ENCODE results near the gene ARSI.

The ARSI gene

DNA sequence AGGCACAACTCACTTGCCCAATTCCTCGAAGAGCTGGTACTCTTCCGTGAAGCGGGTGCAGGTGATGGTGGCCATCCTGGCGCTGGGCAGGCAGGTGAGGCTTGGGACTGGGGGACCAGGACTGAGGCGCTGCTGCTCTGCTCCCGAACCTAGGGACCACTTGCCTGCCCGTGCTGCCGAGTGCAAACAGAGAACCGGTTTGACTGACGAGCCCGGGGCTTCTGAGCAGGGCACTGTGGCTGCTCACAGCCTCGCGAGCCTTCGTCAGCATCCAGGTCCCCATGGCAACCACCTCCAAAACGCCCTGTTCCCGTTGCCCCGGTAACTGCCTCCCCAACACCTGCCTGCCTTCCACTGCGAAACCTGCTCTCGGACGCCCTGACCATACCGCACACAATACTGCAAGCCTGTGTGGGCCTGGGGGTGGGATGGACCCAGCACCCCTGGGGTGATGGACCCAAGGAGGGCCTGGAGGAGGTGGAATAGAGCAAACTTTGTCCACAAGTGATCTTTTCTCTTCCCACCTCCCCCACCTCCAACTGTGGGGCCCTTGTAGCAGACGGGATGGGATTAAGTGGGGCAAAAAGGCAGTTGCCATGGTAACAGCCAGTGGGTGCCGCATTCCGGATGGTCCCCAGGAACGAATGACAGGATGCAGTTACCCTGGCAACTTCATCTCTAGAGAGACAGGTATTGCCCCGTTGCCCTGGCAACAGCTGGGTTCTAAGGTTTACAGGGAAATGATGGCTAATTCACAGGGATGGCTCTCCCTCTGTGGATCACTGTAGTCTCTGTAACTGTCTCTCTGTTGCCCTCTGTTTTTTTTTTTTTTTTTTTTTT is 12.9 kb downstream of the ARSI start, which contains the start of gene CAMK2A:
Gene CAMK2A, minus strand, starts transcription at position 223 of the 840 bp plus-strand sequence. Its CDS starts 148 bp downstream, at position 75.
- no peak for DNase-seq

DNA sequence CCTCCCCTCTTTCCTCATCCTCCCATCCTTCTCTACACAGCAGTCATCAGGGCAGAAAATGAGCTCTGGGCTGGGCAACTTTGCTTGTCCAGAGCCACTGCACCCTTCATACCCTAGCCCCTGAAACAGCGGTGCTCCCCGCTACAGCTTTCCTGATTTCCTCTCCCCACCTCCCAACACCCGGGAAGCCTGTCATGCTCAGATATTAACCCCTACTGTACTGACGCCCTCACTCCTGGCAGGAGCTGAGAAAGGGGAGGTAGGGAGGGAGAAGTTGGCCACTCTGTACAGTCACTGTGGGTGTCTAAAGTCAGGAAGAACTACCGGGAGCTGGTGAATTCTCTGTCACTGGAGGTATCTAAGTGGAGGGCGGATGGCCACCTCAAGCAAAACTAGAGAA is 13.9 kb downstream of the ARSI start:
- DNase-seq: no peak

DNA sequence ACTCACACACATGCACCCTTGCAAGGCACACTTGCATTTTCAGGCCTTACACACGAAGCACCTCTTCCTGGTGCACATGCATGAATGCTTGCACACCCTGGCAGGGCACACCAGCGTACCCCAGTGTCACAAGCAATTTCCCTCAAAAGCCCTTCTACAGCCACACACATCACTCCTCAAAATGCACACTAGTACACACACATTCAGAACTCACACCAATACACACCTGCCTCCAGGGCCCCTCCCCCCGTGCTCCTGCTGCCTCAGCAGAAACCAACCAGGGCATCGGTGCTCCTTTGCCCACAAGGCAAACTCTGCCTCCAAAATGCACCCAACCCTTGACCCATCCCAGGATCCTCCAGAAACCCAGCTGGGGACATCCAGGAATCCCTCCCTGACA is 14.3 kb downstream of the ARSI start:
- DNase-seq: no peak

DNA sequence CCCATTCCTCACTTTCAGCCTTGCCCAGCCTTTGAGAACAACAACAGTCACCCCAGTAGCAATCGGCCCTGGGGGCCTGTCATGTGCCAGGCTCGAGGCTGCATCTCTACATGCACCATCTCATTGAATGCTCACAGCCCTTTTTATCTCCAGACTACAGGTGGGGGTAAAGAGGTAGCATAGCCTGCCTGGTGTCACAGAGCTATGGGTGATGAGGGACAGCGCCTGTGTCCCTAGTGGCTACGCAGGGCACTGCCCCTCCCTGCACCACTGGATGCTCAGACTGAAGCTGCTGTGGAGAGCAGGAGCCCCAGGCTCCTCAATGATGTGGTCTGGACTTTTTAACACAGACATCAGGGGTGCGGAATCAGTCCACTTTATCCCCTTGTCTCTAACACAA is 15.9 kb downstream of the ARSI start:
- DNase-seq: no peak

DNA sequence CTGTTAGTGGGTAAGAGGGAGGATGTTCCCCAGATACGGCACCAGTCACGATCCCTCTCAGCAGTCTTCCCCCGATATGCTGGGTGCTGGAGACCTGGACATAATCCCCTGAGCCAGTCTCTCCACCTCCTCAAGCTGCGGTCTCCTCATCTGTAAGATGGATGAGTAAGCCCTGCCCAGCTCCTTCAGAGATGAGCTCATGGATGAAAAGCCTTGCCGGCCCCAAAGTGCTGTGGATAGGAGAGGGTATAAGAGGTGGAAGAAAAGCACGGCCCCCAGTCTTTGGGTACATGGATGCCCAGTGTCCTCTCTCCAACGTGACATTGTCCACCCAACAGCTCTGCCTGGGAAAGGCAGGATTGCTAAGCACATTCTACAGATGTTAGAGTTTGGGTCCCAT is 17.6 kb downstream of the ARSI start:
- DNase-seq: no peak

DNA sequence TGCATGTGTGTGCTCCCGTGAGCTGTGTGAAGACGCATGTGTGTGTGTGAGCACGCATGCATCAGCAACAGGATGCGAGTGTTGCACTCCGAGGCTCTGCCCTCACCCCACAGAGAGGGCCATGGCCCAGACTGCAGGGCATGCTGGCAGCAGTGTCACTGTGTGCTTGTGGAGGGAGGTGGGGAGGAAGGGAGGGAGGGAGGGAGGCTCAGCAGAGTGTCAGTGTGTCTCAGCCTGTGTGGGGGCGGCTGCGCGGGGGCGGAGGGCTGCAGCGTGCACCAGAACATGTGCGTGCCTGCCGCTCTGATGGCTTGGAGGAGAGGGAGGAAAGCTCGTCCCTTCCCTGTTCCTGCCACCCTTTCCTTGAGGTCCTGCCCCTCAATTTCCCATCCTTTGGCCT is 18.4 kb downstream of the ARSI start:
- no peak for DNase-seq

DNA sequence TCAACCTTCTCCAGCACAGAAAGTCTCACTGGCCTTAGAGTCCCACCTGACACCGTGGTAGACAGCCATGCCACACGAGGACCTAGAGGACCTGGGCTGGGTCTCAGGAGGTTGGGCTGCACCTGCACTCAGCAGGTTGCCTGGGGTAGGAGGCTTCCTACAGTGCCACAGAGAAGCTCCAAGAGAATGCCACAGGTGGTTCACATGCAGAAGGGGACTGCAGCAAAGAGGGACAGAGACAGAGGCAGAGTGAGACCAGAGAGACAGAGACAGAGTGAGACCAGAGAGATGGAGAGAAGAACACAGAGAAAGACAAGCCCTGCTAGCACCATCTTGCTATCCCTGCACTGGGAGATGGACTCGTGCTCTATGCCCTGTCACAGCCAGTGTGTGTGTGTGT is 18.8 kb downstream of the ARSI start:
- no peak for DNase-seq

DNA sequence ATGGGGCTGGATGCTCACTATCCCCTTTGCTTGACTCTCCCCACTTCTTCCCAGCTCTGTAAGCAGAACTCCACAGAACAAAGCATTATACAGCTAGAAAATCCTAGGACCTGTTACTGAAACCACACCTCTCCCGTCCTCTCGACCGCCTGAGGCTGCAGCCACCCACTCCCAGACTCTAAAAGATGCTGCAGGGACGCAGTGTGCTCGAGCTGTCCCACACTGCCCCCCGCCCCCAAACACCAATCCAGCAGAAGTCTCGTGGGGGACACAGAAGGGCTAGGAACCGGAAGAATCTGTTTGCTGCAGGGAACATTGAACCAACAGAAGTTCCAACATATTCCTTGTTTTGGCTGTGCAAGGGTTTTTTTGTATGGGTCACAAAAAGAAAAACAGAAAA is 20.7 kb downstream of the ARSI start:
- no peak for DNase-seq

DNA sequence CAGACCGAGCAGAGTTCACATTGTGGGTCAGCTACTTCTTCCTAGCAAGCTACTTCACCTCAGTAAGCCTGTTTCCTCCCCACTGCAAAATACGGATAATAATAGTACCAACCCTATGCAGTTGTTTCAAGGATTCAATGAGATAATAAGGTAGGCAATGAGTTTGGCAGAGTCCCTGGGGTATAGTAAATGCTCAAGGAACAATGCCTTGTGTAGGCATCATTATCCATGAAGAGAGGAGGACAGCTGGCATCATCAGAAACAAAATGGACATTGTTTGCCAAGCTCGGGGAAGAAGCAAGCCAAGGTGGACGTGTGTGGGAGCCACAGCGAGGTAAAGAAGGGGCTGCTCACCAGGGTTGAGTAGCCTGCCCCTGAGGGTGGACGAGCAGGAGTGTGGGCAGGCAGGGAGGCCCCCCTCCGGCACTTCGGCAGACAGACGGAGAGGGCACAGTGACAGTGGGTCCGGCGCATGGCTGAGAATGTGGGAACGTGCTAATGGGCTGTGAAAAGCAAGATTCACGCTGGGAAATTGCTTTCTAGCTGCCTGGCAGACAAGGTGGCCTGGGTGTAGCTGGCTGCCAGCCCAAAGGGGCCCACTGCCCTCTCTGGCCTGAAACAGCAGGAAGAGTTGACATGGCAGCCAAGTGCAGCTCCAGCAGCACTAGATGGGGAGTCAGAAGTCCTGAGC is 23.2 kb downstream of the ARSI start:
- DNase-seq: no peak

DNA sequence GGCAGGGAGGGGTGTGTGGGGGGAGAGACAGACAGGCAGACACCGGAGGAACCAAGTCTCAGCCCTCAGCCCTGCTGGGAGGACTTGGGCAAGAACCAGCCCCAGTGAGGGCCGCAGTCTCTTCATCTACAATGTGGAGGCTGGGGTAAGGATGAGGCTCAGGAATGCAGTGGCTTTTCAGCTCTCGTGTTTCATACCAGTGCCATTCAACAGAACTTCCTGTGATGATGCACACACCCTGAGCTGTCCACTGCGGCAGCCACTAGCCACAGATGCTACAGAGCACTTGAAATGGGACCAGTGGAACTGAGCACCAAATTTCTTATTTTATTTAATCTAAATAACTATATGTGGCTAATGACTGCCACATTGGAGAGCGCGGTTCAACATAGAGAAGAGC is 23.8 kb downstream of the ARSI start:
- DNase-seq: no peak

DNA sequence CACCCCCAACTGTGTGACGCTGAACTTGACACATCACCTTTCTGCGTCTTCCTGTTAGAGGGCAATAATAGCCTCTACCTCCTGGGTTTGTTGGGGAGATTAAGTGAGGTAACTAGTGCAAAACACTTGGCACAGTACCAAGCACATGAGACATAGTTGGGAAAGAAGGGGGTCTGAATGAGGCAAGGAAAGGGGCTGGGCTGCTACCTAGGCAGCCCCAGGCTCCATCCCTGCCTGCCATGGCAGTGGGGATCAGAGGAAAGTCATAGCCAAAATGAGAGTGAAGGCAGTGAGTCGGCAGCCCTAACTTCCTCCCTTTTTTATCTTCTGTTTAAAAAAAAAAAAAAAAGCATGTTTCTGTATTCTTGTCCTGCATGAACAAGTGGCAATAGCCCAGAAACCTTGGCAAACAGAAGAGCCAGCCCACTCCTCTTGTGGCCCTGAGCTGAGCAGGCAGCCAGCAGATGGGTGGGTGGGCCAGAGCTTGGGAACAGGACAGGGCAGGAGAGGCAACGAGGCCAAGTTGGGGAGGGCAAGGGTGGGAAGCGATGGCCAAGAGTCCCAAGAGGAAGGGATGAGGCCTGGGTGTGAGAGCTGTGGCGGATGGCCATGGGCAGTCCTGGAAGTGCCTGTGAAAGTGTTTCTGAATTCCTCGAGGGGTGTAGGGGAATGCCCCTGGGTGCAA is 24.5 kb downstream of the ARSI start:
- DNase-seq: no peak

DNA sequence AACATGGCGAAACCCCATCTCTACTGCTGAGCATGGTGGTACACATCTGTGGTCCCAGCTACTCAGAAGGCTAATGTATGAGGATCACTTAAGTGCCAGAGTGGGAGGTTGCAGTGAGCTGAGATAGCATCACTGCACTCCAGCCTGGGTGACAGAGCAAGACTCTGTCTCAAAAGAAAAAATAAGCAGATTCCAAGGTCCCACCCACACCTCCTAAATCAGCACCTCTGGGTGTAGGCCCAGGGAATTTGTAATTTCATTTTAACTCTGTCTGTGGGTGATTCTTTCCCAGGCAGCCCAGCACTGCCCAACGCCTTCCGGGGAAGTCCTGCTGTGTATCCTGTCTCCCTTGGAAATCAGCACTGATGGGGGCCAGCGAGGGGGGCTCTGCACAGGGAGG is 25.7 kb downstream of the ARSI start:
- DNase-seq: no peak

DNA sequence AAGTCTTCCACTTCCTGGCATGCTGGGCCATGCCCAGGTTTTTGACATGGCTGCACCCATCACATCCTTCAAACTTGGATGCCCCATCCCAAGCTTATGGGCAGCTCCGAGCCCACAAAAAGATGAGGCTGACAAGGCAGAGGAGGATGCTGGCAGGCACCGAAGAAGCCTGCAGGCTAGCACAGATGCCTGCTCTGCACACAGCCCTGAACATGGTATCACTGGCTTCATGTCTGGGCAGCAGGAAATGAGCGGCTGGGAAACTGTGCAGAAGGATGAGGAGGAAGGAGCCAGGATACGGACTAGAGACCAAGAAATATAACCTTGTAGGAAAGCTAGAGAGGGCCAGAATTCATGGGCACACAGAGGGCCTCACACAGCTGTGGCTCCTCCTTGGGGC is 27.9 kb downstream of the ARSI start:
- DNase-seq: no peak

DNA sequence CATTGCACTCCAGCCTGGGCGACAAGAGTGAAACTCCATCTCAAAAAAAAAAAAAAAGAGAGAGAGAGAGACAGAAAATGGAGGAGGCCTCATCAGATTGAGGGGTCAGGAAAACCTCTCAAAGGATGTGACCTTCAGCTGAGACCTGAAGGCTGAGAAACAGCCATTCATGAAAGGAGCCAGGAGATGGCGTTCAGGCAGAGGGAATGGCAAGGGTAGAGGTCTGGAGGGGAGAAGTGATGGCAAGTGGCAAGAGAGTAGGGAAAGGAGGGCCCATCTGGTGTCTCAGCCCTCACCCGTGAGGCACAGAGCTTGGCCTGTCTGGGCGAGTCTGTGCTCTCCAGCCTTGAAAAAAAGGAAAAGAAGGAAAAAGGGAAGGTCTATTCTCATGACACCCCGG is 30.2 kb downstream of the ARSI start:
- no peak for DNase-seq

DNA sequence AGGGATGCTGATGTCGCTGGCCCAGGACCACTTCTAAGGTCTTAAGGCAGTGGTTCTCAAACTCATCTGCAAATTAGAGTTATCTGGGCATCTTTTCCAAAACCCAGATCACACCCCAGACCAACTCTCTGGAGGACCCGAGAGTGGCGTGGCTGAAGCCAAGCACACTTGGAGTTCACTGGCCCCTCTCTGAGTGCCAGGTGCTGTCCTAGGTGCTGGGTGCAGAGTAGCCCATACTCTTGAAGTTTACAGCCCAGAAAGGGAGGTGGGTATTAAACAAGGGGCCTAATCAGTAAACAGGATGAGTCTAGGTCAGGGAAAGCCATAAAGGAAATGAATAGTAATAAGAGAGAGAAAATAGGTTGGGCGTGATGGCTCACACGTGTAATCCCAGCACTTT is 30.8 kb downstream of the ARSI start:
- no peak for DNase-seq

DNA sequence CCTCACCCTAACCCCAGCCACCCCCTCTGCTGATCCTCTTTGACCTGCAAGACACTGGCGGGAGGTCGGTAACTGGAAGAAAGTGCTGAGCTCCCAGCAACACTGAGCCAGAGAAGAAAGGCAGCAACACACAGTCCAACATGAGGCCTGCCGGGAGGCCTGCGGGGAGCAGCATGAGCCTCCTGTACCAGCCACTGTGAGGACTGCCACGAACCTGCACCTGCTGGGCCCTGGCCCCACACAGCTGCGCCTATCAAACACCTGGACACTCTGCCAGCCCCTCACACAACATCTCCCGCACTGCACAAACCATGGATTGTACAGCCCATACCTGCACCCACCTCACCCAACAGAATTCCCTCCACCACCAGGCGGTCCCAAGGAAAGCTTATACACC is 31.4 kb downstream of the ARSI start:
- no peak for DNase-seq

DNA sequence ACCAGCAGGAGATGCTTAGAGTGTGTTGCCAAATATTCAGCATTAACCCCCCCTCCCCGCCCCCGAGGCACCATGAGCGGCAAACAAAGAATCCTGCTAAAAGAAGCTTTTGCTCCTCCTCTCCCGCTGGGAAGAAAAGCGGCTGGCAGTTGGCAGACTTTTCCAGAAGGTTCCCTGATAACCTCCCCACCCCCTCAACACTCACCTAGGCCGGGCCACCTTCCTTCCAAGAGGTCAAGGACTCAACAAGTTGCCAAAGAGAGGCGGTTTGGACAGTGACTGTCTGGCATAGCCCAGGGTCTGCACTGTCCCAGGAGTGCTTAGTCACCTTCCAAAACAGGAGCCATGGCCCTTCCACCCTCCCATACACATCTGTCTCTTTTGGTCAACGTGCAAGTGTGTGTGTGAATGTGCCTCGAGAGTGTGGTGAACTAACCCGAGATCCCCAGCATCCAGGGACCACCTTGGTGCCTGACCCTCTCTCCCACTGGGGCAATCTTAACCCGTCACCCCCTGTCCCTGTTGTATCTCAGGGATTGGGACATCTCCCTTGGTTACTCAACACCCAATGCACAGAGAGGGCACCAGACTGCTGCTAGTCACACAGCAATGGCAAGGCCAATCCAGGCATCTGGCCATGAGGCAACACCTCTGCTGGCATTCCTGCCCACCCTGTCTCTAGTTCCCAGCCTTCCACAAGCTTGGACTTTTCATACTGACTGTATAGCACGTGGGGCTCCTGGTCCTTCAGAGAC is 32.0 kb downstream of the ARSI start:
- no peak for DNase-seq

DNA sequence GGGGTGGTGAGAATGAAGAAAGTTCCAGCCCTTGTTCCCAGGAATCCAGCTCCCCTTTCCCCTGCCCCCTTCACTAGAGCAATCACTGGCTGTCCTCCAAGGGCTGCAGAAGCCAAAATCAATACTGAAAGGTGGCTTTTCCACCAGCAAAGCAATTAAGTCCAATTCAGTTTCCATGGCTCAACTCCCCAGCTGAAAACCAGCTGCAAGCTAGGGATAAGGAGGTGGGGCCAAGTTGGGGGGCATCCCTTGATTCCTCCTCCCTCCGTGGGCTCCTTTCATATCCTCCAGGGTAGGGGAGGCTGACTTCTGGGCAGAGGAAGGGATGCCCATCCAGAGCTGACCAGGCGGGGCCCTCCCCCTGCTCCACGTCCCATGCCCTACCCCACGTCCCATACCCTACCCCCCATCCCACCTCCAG is 35.8 kb downstream of the ARSI start:
- DNase-seq: no peak

DNA sequence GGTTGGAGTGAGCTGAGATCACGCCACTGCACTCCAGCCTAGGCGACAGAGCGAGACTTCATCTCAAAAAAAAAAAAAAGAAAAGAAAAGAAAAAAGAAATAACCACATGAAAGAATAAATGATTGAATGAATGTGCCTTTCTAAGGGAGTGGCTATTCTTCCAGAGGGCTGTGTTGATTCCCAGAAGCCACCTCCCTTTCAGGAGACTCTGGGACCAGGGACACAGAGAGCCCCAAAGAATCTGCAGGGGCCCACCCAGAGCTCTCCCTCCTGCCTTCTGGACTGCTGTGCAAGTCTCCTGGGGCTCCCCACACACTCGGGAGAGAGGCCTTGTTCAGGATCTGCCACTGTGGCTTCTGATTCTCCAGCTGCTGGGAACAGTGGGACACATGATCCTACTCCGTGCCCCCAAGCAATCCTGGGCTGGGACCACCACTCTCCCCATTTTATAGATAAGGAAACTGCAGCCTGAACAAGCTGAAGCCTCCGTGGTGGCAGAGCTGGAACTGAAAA is 36.8 kb downstream of the ARSI start:
- DNase-seq: no peak

DNA sequence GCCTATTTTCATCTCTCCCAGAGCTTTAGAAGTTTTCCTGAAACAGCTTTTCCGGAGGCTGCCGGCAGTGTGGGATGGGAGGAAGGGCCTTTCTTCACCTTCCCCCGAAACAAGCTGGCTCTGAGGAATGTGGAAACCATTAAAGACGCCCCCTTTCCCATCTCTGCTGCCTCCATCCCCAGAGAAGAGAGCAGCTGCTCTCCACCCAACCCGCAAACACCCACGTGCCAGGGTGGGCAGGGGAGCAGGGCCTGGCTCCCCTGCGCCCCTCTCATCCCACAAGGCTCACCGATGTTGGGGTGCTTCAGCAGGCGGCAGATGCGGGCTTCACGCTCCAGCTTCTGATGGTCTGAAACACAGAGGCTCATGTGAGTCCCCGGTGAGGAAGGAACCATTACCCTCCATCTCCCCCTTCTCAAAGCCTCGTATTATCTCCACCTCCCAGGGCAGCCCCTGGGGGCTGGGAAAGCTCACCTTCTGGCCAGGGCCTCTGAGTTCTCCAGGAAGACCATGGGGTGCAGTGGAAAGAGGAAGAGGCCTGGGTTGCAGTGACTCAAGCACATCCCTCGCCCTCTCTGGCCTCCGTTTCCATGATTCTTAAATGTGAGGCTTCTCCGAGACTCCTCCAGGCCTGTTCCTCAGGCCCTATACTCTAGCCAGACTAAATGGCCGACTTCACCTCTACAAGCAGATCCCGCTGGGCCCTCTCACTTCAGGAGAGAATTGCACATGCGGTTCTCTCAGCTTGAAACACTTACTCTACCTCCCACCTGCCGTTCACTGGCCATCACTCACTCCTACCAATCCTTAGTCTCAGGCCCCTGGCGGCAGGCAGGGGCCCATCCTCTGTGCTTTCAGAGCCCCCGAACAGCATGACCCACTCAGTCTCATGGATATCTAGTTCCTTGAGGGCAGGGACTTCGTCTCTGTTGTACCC is 37.8 kb downstream of the ARSI start:
- no peak for DNase-seq

DNA sequence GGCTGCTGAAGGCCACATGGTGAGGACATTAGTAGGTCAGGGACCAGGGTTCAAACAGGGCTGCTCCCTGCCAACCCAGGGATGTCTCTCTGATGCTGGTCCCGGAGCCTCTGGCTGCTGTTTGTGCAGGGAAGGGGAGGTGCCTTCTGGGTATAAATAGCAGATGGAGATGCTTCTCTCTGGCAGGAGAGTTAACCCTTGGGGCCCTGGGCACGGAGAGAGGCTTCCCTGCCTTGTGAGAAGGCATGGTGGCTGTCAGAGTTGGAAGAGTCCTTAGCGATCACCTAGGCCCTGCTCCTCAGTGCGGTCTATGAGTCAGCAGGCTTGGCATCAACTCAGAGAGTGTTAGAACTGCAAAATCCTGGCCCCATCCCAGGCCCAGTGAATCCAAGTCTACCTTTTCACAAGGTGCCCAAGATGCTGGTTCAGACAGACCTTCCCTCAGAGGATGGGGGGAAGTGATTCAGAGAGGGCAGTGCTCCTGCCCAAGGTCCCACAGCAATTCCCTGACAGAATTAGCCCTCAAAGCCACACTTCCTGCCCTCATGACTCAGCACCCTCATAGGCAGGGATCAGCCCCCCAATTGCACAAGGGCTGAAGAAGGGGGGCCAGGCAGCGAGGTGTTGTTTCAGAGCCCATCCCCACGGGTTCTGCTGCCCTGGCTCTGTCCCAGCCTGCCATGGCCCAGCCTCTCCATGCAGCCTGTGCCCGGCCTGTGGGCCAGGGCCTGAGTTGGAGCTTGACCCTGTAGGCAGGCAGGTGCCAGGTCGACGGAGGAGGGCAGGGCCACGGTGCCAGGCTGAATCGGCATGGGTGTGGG is 38.7 kb downstream of the ARSI start:
- DNase-seq: no peak
